ENCODE measurements around the gene MEMO1. TPM values are rescaled to one million over a fixed set of nuclear protein-coding genes. Genes with fewer than 3 reads are reported as not detected.

Gene MEMO1
- total and polyA plus RNA-seq, 2 of the 4 experiments (the other 2 are of a cell fraction): 23.7 to 49.7 TPM

DNA sequence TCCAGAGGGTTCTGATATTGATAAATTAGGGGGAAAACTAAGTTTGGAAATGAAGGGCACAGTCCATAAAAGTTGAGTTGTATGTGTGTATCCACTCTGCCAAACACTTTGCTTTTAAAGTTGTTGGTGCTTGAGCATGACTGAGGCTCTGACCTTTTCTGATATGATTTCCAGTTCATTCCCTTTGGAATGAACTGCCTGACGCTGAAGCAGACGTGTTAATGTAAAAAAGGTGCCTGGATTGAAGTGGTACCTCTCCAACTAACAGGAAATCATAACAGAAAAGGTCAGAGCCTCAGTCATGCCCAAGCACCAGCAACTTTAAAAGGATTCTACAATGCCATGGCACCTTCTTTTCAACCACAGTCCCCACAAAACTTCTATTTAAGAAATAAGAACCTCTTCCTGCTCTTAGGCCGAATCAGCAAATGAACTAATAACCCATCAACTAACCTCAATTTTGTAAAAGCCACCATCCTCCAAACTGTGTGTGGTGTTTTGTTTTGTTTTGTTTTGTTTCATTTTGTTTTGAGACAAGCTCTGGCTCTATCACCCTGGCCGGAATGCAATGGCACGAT, 52.6 kb downstream of the MEMO1 start:
- no peak overlapping the region for H2AK9ac ChIP-seq (replicated peaks; ENCODE audit: low read depth, low read length, poor library complexity)
- no peak overlapping the region for H3K23ac ChIP-seq (ENCODE audit: low read depth, low read length)
- H2AK5ac ChIP-seq (ENCODE audit: low read depth, low read length): no peak overlapping the region
- no peak overlapping the region for H3K9ac ChIP-seq (ENCODE audit: low read depth, low read length)
- H3K9me3 ChIP-seq (ENCODE audit: control insufficient read depth, insufficient read depth, low read length): no peaks in the 10 kb centered on the region
- H3K79me1 ChIP-seq (ENCODE audit: low read depth in 1 of 2, low read length in 2 of 2): peaks cover 26 to 59% of the 10 kb centered on the region in 2 experiments
- H4K91ac ChIP-seq (ENCODE audit: insufficient read depth, low read depth, low read length): no peak overlapping the region
- no peak overlapping the region for H2BK120ac ChIP-seq (ENCODE audit: low read depth, low read length)
- H2BK15ac ChIP-seq (ENCODE audit: low read depth, low read length): no peak overlapping the region
- no peak overlapping the region for H3K14ac ChIP-seq (replicated peaks; ENCODE audit: low read depth, low read length)
- no peak overlapping the region for H2BK5ac ChIP-seq (ENCODE audit: low read depth, low read length, poor library complexity, severe bottlenecking)
- ChIA-PET POLR2A (ENCODE audit: unreplicated experiment) (no interaction called here), CTCF (no interaction called here)
- no peak overlapping the region for H3K4ac ChIP-seq (ENCODE audit: low read depth, low read length)
- ATAC-seq (ENCODE audit: low read depth) (no peak), DNase-seq (no peak)
- no peak overlapping the region for H3K56ac ChIP-seq (ENCODE audit: extremely low read depth, insufficient read depth, low read length)
- dilution Hi-C loops (cut with HindIII; ENCODE audit: low sequenced_read_pairs, unreplicated experiment) (no loop called here), intact Hi-C loops (cut with micrococcal nuclease) (no loop called here), in situ Hi-C loops (cut with MboI; ENCODE audit: low sequenced_read_pairs) (no loop called here)
- no peak overlapping the region for H3K18ac ChIP-seq (ENCODE audit: low read depth, low read length)
- no peaks in the 10 kb centered on the region for H3K36me3 ChIP-seq (ENCODE audit: control insufficient read depth, insufficient read depth, low read length)
- H4K5ac ChIP-seq (ENCODE audit: low read depth, low read length): no peak overlapping the region
- H3K4me2 ChIP-seq (ENCODE audit: low read depth, low read length): no peak overlapping the region
- BruUV-seq (replicated peaks): no TSS peak
- no peak overlapping the region for H2BK20ac ChIP-seq (ENCODE audit: low read depth, low read length)
- H3K27ac ChIP-seq (ENCODE audit: insufficient read depth, low read length): no peak overlapping the region; the same call in 1 of the 2 replicates
- WGBS, 2 experiments (ENCODE audit: extremely low coverage in 2 of 2, insufficient read length in 1 of 2): no CpG with 5 or more reads among the region's 5 CpGs
- H2AFZ ChIP-seq (replicated peaks; ENCODE audit: low read length, poor library complexity): no peak overlapping the region
- H3K4me1 ChIP-seq (ENCODE audit: control insufficient read depth, insufficient read depth, low read length): peaks cover 2% of the 10 kb centered on the region
- H3K9me1 ChIP-seq (ENCODE audit: insufficient read depth, low read length): peaks cover 5% of the 10 kb centered on the region; the same call in 1 of the 2 replicates
- TF ChIP-seq, protein P1, sequence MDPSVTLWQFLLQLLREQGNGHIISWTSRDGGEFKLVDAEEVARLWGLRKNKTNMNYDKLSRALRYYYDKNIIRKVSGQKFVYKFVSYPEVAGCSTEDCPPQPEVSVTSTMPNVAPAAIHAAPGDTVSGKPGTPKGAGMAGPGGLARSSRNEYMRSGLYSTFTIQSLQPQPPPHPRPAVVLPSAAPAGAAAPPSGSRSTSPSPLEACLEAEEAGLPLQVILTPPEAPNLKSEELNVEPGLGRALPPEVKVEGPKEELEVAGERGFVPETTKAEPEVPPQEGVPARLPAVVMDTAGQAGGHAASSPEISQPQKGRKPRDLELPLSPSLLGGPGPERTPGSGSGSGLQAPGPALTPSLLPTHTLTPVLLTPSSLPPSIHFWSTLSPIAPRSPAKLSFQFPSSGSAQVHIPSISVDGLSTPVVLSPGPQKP (IDR thresholded peaks at IDR 0.05; ENCODE audit: borderline replicate concordance, low read depth, low read length): no peak
- TF ChIP-seq CEBPB (IDR thresholded peaks at IDR 0.05; ENCODE audit: low read depth, low read length) (no peak), RFX5 (IDR thresholded peaks at IDR 0.05; ENCODE audit: low read depth, low read length) (no peak), RAD21 (IDR thresholded peaks at IDR 0.05; ENCODE audit: low read length) (no peak)
- H3K27me3 ChIP-seq (ENCODE audit: control insufficient read depth, insufficient read depth, low read length): no peaks in the 10 kb centered on the region
- no peak overlapping the region for H4K8ac ChIP-seq (ENCODE audit: low read depth in 2 of 2, low read length in 2 of 2)
- H3K4me3 ChIP-seq (ENCODE audit: insufficient read depth, low read depth, low read length): no peak overlapping the region
- H4K20me1 ChIP-seq (ENCODE audit: insufficient read depth, low read length): peaks cover 32% of the 10 kb centered on the region

Data from IMR-90 (cell line).